Esophagus squamous epithelium (tissue), 5 donors: ENCODE data around the gene VWCE. TPM values are rescaled to one million over a fixed set of nuclear protein-coding genes. Genes with fewer than 3 reads are reported as not detected.
"Not testable (repeated sequence)": the region's sequence is repeated elsewhere in the genome, so short reads cannot be mapped to it uniquely, and the experiment has no call there.

ENCODE experiments used
- DNase-seq: peaks from one replicate; lab custom pipeline; 2025; lab: John Stamatoyannopoulos, UW
- H3K27ac ChIP-seq, 4 donors: fragments of 200-600 bp; sonication (generic); one replicate each; pipeline ENCODE4 v1.5.1; 2016 to 2019; ENCODE audit warnings: mild to moderate bottlenecking in 1 of 4
- H3K27me3 ChIP-seq, 4 donors: fragments of 200-600 bp; sonication (generic); 1 replicate in 3 of 4; 2 replicates in 1 of 4; pipeline versions ENCODE4 v1.5.1 to v1.6.0; 2017 to 2021; ENCODE audit warnings: antibody characterized with exemption in 1 of 4
- H3K36me3 ChIP-seq, 3 donors: fragments of 200-600 bp; sonication (generic); one replicate each; pipeline ENCODE4 v1.5.1; 2016 to 2019
- H3K4me1 ChIP-seq, 3 donors: fragments of 200-600 bp; sonication (generic); one replicate each; pipeline ENCODE4 v1.5.1; 2017 to 2019
- H3K4me3 ChIP-seq, 4 donors: fragments of 200-600 bp; sonication (generic); 1 replicate in 3 of 4; 2 replicates in 1 of 4; pipeline ENCODE4 v1.5.1; 2016 to 2019; ENCODE audit warnings: mild to moderate bottlenecking in 2 of 4, moderate library complexity in 1 of 4
- H3K9me3 ChIP-seq, 3 donors: fragments of 200-600 bp; sonication (generic); one replicate each; pipeline ENCODE4 v1.5.1; 2016 to 2019
- WGBS, 2 donors: methylation state at CpG; one replicate each; pipeline ENCODE4 v1.1.5; 2018; 5-methylcytosine and 5-hydroxymethylcytosine counted together
- intact Hi-C: fragments of 100-400 bp; cut with DNase I; formaldehyde crosslinking; loops from one replicate; pipeline ENCODE4 v1.15.0; 2022
- total RNA-seq, 4 donors: library from RNA; depleted of rRNA; stranded (reverse); fragments of >200 nt; gene quantifications; one replicate each; pipeline ENCODE4 v1.1.0, GENCODE V29; 2016
- donor health status: DM: yes; HTN: yes; CAD: no.

VWCE gene
- total RNA-seq, 4 donors from 2014 or later: 0.09 to 1.5 (median 0.30) TPM

- H3K27ac ChIP-seq, H3K4me1 ChIP-seq, H3K27me3 ChIP-seq, H3K36me3 ChIP-seq, intact Hi-C loops, DNase-seq, H3K9me3 ChIP-seq, H3K4me3 ChIP-seq: not testable (repeated sequence)
- WGBS, 2 donors: no CpG with 5 or more reads among the region's 8 CpGs
These were observed 73.1 kb downstream of the VWCE start, which contains the start of gene PGA4 for GRCh38 chr11:61222047-61222446. TSS of gene PGA4 (plus strand) at chr11:61222347. CDS start at chr11:61222401, 54 bp downstream.

DNA sequence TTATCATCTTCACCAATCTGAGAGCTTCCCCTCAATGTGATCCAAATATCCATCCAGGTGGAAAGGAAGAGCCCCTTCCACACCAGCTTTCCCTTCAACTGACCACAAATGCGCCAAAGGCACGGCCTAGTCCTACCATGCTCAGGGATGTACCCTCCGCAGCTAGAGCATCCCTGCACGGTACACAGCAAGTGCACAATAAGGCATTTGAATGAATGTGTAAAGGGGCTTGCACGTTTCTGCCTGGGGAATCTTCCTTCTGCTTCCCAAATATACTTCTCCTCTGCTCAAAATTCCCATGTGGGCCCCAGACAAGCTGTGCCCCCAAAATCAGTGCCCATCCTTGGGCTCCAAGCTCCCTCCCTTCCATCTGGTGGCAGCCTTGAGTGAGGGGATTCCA lies 76.1 kb downstream of the VWCE start:
- H3K27me3 ChIP-seq, intact Hi-C loops, H3K4me3 ChIP-seq, DNase-seq, H3K36me3 ChIP-seq, H3K4me1 ChIP-seq, H3K27ac ChIP-seq, H3K9me3 ChIP-seq: not testable (repeated sequence)
- WGBS, 2 donors: 77 to 84% methylated on average over 5 of the region's 5 CpGs

GRCh38 chr11:61218306-61218705 lies 76.8 kb downstream of the VWCE start:
- H3K9me3 ChIP-seq, H3K4me3 ChIP-seq, DNase-seq, H3K27me3 ChIP-seq, H3K27ac ChIP-seq, H3K36me3 ChIP-seq, intact Hi-C loops, H3K4me1 ChIP-seq: not testable (repeated sequence)
- WGBS, 2 donors: no CpG with 5 or more reads among the region's 4 CpGs

DNA sequence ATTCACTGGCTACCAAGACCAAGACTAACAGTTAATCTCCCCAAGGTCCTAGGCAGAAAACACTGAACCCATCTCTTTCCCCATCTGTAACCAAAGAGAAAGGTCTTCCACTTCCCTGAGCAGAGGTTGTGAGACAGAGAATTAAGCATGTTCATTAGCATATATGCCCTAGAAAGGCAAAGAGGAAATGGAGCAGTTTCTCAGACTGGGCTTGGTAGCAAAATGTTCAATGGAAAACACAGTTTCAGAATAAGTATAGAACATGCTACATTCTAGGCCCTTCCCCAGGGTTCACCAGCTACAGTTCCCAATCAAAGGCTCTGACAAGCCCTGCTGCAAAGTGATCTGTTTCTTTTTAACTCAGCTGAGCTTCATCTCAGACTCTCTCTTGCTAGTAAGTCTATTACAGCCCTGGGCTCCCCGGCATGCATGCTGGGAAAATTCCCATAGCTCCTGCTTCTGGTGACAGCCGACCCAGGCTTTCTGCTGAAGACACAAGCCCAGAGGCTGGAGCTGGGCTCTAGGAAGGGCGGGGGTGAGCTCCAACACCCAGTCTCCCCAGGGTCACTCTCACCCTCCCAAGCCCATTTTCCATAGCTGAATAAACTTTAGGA lies 81.3 kb downstream of the VWCE start:
- H3K27me3 ChIP-seq, DNase-seq, H3K9me3 ChIP-seq, H3K27ac ChIP-seq, intact Hi-C loops, H3K4me3 ChIP-seq, H3K36me3 ChIP-seq, H3K4me1 ChIP-seq: not testable (repeated sequence)
- no CpG with 5 or more reads among the region's 3 CpGs for WGBS, 2 donors

GRCh38 chr11:61212202-61212601 lies 82.9 kb downstream of the VWCE start:
- H3K4me3 ChIP-seq, H3K36me3 ChIP-seq, H3K4me1 ChIP-seq, H3K27ac ChIP-seq, DNase-seq, intact Hi-C loops, H3K27me3 ChIP-seq, H3K9me3 ChIP-seq: not testable (repeated sequence)
- WGBS, 2 donors: no CpG with 5 or more reads among the region's 15 CpGs

DNA sequence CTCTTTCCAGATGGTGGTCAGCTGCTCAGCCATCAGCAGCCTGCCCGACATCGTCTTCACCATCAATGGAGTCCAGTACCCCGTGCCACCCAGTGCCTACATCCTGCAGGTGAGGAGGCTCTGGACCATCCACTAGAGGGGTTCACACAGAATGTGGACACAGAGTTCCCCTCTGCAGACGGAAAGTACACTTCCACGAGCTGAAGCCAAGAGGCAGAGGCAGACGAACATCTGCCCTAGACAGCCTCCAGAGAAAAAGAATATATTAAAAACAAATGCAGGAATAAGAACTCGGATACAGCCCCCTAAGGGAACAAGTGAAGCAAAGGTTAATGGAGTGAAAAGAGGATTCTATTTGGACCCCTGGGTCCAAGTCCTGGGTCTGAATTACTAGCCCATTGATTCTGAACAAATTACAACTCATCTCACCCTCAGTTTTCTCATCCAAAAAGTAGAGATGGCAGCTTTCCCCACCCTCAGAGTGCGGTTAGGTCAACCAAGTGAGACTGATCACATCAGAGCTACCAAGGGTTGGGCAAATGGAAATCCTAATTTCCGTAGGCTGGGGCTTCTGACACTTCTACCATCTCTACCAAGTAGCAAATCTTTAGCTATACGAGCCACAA lies 83.7 kb downstream of the VWCE start:
- H3K36me3 ChIP-seq, DNase-seq, H3K9me3 ChIP-seq, intact Hi-C loops, H3K4me3 ChIP-seq, H3K27me3 ChIP-seq, H3K4me1 ChIP-seq, H3K27ac ChIP-seq: not testable (repeated sequence)
- 60 to 75% methylated on average over 2 to 7 of the region's 10 CpGs for WGBS, 2 donors

DNA sequence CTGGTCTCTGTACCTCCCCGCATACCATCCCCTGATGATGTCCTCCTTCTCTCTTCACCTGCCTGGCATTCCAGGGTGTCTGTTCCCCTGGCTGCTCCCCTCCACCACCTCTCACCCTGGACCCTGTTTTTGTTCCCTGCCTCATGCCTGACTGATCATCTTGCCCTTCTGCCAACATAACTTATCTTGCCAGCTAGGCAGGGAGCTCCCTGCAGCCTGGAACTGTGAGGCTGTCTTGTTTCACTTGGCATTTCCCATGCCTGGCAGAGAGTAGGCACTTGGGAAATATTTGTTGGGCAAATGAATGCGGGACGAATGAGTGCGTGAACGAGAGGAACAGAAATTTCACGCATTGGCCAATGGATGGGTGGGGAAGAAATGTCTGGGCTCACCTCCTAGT lies 84.5 kb downstream of the VWCE start:
- intact Hi-C loops: not testable (repeated sequence)

More for the DNA sequence above, 84.5 kb downstream of the VWCE start:
- H3K9me3 ChIP-seq, H3K27ac ChIP-seq, H3K4me3 ChIP-seq, H3K4me1 ChIP-seq, DNase-seq, H3K36me3 ChIP-seq, H3K27me3 ChIP-seq: not testable (repeated sequence)
- WGBS, 2 donors: no CpG with 5 or more reads among the region's 6 CpGs

Other genes starting within 250 kb of the VWCE start
- gene CD5, start 192.8 kb downstream of the VWCE start, total RNA-seq: 1 to 10 TPM in 3 of 4 donors, under 1 TPM in 1; 0.75 to 5.8 (median 2.2) TPM
- gene VPS37C, start 133.9 kb downstream of the VWCE start, total RNA-seq: 10 to 100 TPM; 12.6 to 23.5 (median 18.0) TPM
- not detected for gene PGA3, start 91.8 kb downstream of the VWCE start, total RNA-seq
- 1 to 10 TPM in 1 of 4 donors, not detected in 3; 1.3 TPM for gene PGA4, start 73.0 kb downstream of the VWCE start, total RNA-seq
- gene PGA5, start 54.1 kb downstream of the VWCE start, total RNA-seq: under 1 TPM in 2 of 4 donors, not detected in 2; 0.19 to 0.22 TPM
- gene DDB1, start 37.8 kb upstream of the VWCE start, total RNA-seq: 100 to 1,000 TPM in 3 of 4 donors, 10 to 100 TPM in 1; 98.9 to 146 (median 127) TPM
- 10 to 100 TPM; 19.8 to 29.2 (median 26.4) TPM for gene TKFC, start 37.9 kb upstream of the VWCE start, total RNA-seq
- 10 to 100 TPM; 23.9 to 44.3 (median 27.9) TPM for gene CYB561A3, start 66.6 kb upstream of the VWCE start, total RNA-seq
- 10 to 100 TPM; 14.6 to 28.1 (median 20.7) TPM for gene TMEM138, start 67.1 kb upstream of the VWCE start, total RNA-seq
- gene TMEM216, start 97.3 kb upstream of the VWCE start, total RNA-seq: 10 to 100 TPM in 2 of 4 donors, 1 to 10 TPM in 2; 4.4 to 22.7 (median 11.6) TPM
- 10 to 100 TPM; 24.4 to 44.1 (median 34.3) TPM for gene CPSF7, start 134.7 kb upstream of the VWCE start, total RNA-seq
- 10 to 100 TPM; 26.0 to 62.9 (median 43.7) TPM for gene SDHAF2, start 134.8 kb upstream of the VWCE start, total RNA-seq
- gene LRRC10B, start 213.4 kb upstream of the VWCE start, total RNA-seq: 1 to 10 TPM in 1 of 4 donors, under 1 TPM in 1, not detected in 2; 0.76 to 1.3 TPM